HEK293T (cell line): ENCODE measurements around the gene MAIP1.

Experiments
- ARNT ChIP-seq: fragments of 450-650 bp; IDR thresholded peaks from 2 replicates; pipeline ENCODE4 v1.6.1; 2017; ENCODE audit warnings: mild to moderate bottlenecking
- BHLHE40 ChIP-seq: fragments of 450-650 bp; IDR thresholded peaks from 2 replicates; pipeline ENCODE4 v1.6.1; 2016; ENCODE audit warnings: mild to moderate bottlenecking, moderate library complexity, borderline replicate concordance
- CTBP1 ChIP-seq: fragments of 450-650 bp; IDR thresholded peaks from 2 replicates; pipeline ENCODE4 v1.6.1; 2016; ENCODE audit warnings: borderline replicate concordance
- ELF4 ChIP-seq: fragments of 450-650 bp; IDR thresholded peaks from 2 replicates; pipeline ENCODE4 v1.6.1; 2017; ENCODE audit warnings: antibody characterized with exemption
- FOXK2 ChIP-seq: fragments of 450-650 bp; IDR thresholded peaks from 2 replicates; pipeline ENCODE4 v1.6.1; 2016; ENCODE audit warnings: mild to moderate bottlenecking
- LEF1 ChIP-seq: fragments of 450-650 bp; IDR thresholded peaks from 2 replicates; pipeline ENCODE4 v1.6.1; 2017; ENCODE audit warnings: mild to moderate bottlenecking, borderline replicate concordance
- SP1 ChIP-seq: fragments of 450-650 bp; IDR thresholded peaks from 2 replicates; pipeline ENCODE4 v1.6.1; 2017

DNA sequence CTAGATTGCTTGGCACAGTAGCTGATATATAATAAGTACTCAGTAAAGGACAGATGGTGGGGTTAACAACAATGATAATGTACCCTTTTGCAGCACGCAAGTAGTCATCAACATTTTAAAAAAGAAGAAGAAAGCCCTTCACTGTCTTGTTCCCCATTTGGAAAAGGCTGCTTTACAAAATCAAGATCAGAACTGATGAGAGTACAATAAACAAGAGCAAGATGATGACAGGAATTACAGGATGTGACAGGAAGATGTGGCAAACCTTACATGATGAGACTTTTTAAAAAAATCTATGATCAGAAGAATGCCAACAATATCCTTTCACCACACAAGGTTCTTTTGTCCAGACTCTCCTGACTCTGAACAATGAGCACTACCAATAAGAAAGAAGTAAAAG is 9.2 kb upstream of the MAIP1 start:
- no peak for TF ChIP-seq ARNT
- no peak for TF ChIP-seq BHLHE40
- TF ChIP-seq SP1, result no peak
- TF ChIP-seq ELF4, result no peak
- TF ChIP-seq CTBP1, result no peak
- TF ChIP-seq FOXK2, result no peak
- TF ChIP-seq LEF1, result no peak
